Mucosa of descending colon (tissue), 3 donors: ENCODE measurements around the gene RAD50. TPM values are rescaled to one million over a fixed set of nuclear protein-coding genes. Genes with fewer than 3 reads are reported as not detected.

ENCODE experiments used
- ATAC-seq: fragments of 200-7000 bp; cut with Tn5 transposase; one replicate; pipeline ENCODE4 v1.9.1; 2020; ENCODE audit warnings: mild to moderate bottlenecking, moderate library complexity
- DNase-seq, 3 donors: peaks; one replicate each; pipeline ENCODE4 v3.0.0-alpha.2; 2020
- H3K36me3 ChIP-seq: fragments of 200-600 bp; one replicate; pipeline ENCODE4 v1.8.0; 2021; ENCODE audit warnings: low read depth, mild to moderate bottlenecking
- H3K4me1 ChIP-seq: fragments of 200-600 bp; one replicate; pipeline ENCODE4 v1.8.0; 2021; ENCODE audit warnings: low read depth, mild to moderate bottlenecking
- H3K4me3 ChIP-seq: fragments of 200-600 bp; one replicate; pipeline ENCODE4 v1.8.0; 2021; ENCODE audit warnings: mild to moderate bottlenecking
- H3K9me3 ChIP-seq: fragments of 200-600 bp; one replicate; pipeline ENCODE4 v1.8.0; 2021; ENCODE audit warnings: mild to moderate bottlenecking
- intact Hi-C, 2 donors: fragments of 100-400 bp; cut with DNase I in 1 of 2; cut with micrococcal nuclease in 1 of 2; formaldehyde crosslinking; loops; one replicate each; pipeline versions ENCODE4 v1.11.0 to v1.11.1; 2022; cut with DNase I, micrococcal nuclease
- total RNA-seq, 3 donors: library from RNA; stranded (reverse); fragmentation: NEBNext Ultra II Directional in 2 of 3; extraction: Animal tissue kit (Norgen Biotek cat#: 25700) in 2 of 3; gene quantifications; one replicate each; pipeline versions ENCODE4 v1.2.1 to v1.2.4, GENCODE V29; 2021 to 2023
- TF ChIP-seq, protein P1 (sequence below): fragments of 200-600 bp; IDR thresholded peaks from one replicate; pipeline ENCODE4 v1.8.0; 2022; ENCODE audit warnings: antibody characterized with exemption, mild to moderate bottlenecking
- donor health status: DM: no; HTN: no; CAD: no; lungs with moderate emphysema.
- donor health status: DM: no; HTN: no; CAD: no.
- donor health status: DM: no; HTN: yes; CAD: no.

Gene RAD50
- total RNA-seq, 3 donors from 2014 or later, result 35.3 to 43.8 (median 36.1) TPM

DNA sequence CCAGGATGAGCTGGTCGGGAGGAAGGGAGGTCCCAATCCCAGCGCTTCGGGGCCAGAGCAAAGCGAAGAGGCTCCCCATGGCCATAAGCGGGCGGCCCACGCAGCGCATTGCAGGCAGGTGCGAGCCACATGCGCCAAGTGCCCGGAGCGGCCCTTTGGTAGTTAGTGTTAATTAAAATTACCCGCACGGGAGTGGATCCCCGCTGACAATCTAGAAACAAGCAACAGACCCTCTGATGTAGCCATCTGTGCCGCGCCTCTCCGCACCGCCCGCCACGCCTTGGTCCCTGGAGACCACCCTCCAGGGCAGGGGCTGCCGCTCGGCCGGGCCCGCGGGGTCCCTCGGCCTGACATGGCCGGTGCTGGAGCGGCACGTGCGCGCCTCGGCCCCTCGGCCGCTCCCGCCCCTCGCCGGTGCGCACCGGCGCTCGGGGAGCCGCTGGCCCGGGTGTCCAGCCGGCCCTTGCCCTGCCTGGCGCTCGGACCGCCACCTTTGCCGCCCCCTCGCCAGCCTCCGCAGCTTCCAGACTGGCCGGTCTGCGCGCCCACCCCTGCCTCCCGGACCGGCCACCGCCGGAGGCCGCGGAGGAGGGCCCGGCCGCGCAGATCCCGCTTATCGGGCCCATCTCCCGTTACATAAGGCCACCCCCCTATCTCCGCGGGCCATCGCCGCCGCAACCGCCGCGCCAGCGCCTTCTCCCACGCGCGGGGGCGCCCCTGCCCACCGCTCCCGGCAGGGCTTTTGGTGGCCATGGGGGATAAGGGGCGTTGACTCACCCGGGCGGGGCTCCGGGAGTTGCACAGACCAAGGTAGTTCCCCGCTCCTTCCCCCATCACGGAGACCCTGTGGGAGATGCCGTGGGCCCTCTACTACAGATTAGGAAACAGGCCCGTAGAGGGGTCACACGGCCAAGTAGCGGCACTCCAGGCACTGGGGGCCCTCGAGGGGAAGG is 99.3 kb downstream of the RAD50 start:
- DNase-seq, result no peak
- ATAC-seq, result peak; percentile 35
- H3K4me3 ChIP-seq, result no peak overlapping the region
- no peaks in the 10 kb centered on the region for H3K4me1 ChIP-seq
- intact Hi-C loops, result no loop called here
- TF ChIP-seq, protein P1, sequence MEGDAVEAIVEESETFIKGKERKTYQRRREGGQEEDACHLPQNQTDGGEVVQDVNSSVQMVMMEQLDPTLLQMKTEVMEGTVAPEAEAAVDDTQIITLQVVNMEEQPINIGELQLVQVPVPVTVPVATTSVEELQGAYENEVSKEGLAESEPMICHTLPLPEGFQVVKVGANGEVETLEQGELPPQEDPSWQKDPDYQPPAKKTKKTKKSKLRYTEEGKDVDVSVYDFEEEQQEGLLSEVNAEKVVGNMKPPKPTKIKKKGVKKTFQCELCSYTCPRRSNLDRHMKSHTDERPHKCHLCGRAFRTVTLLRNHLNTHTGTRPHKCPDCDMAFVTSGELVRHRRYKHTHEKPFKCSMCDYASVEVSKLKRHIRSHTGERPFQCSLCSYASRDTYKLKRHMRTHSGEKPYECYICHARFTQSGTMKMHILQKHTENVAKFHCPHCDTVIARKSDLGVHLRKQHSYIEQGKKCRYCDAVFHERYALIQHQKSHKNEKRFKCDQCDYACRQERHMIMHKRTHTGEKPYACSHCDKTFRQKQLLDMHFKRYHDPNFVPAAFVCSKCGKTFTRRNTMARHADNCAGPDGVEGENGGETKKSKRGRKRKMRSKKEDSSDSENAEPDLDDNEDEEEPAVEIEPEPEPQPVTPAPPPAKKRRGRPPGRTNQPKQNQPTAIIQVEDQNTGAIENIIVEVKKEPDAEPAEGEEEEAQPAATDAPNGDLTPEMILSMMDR, result no peak
- H3K9me3 ChIP-seq, result no peaks in the 10 kb centered on the region
- H3K36me3 ChIP-seq, result no peaks in the 10 kb centered on the region

DNA sequence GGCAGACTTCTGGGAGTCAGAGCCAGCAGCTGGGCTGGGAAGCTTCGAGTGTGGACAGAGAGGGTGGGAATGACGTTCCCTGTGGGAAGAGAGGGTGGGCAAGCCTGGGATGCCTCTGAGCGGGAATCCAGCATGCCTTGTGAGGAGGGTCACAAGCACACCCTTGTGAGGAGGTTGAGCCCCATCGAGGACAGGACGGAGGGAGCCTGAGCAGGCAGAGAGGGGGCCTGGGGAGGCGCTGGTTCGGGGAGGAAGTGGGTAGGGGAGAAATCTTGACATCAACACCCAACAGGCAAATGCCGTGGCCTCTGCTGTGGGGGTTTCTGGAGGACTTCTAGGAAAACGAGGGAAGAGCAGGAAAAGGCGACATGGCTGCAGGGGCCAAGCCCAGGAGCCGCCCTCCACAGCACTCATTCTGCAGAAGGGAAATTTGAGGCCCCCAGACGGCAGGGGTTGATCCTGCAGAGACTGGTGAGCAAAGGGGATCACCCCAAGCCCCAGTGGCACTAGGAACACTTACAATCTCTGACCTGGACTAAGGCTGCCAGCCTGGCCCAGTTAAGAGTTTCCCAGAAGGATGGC is 100.1 kb downstream of the RAD50 start:
- intact Hi-C loops, result no loop called here
- no peaks in the 10 kb centered on the region for H3K9me3 ChIP-seq
- no peaks in the 10 kb centered on the region for H3K4me1 ChIP-seq
- no peak for DNase-seq
- ATAC-seq, result no peak
- H3K4me3 ChIP-seq, result no peak overlapping the region
- TF ChIP-seq, protein P1, result no peak
- no peaks in the 10 kb centered on the region for H3K36me3 ChIP-seq

DNA sequence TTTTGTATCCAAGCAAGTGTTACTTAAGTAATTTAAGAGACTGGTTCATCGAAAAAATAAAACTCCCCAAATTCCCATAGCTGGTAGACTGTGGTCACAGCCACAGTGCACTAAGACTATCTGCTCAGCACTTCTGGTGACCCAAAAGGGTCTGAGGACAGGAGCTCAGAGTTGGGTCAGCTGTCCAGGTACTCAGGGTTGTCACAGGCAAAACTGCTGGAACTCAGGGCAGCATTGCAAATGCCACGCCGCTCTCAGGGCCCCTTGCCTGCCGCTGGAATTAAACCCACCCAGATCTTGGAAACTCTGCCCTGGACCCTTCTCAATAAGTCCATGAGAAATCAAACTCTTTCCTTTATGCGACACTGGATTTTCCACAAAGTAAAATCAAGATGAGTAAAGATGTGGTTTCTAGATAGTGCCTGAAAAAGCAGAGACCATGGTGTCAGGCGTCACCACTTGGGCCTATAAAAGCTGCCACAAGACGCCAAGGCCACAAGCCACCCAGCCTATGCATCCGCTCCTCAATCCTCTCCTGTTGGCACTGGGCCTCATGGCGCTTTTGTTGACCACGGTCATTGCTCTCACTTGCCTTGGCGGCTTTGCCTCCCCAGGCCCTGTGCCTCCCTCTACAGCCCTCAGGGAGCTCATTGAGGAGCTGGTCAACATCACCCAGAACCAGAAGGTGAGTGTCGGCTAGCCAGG is 101.1 kb downstream of the RAD50 start, which contains the start of gene IL13:
IL13 (plus strand) TSS at position 498 of the 705 bp plus-strand sequence; CDS start at position 512, 14 bp downstream.
- Histone ChIP-seq H3K9me3 (no peaks in the 10 kb centered on the region), H3K4me3 (no peak within 1 kb of the TSS), H3K36me3 (no peaks in the 10 kb centered on the region), H3K4me1 (no peaks in the 10 kb centered on the region)
- no peak for ATAC-seq
- DNase-seq, result no peak
- TF ChIP-seq, protein P1, result no peak
- intact Hi-C loops, result no loop called here

DNA sequence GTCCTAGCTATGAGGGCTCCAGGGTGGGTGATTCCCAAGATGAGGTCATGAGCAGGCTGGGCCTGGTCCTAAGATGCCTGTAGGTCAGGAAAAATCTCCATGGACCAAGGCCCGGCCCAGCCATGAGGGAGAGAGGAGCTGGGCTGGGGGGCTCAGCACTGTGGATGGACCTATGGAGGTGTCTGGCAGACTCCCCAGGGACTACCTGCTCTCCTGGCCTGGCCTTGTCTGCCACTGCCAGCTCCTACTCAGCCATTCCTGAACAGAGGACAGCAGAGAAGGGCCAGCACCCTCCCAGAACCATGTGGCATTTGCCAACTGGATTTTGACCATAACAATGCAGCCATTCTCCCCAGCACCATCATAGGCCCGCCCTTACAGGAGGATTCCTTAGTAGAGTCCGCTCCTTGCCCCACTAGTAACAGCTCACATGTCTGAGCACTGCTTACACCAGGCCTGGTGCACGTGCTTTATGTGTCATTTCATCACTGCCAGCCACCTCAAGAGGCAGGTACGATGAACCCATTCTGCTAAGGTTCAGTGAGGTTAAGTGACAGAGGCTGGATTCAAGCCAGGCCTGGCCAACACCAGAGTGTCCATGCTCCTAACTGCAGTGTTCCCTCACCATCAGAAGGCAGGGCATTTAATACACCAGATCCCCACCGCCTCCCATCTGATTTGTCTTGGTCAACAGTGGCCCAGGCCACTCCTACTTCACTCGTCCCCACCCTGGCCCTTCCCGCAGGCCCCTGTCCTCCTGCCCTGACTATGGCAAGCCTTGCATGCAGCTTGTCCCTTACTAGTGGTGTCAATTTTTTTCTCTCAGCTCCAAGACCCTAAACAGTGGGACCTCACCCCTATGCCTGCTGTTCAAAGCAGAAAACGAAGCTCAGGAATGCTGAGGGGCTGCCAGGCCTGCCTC is 101.9 kb downstream of the RAD50 start:
- DNase-seq, result no peak
- no peak for ATAC-seq
- intact Hi-C loops, result no loop called here
- H3K4me1 ChIP-seq, result no peaks in the 10 kb centered on the region
- TF ChIP-seq, protein P1, result no peak
- H3K36me3 ChIP-seq, result no peaks in the 10 kb centered on the region
- no peaks in the 10 kb centered on the region for H3K9me3 ChIP-seq
- no peak overlapping the region for H3K4me3 ChIP-seq
